HCT116 (cell line): ENCODE results near the gene BCAR3. TPM values are rescaled to one million over a fixed set of nuclear protein-coding genes. Genes with fewer than 3 reads are reported as not detected.
A peak's percentile ranks its signal among the peaks of the same experiment; 100 is the strongest.

Source experiments
- ATAC-seq: fragments of 200-7000 bp; cut with Tn5 transposase; 2 replicates; pipeline ENCODE4 v1.9.1; 2020; ENCODE audit warnings: mild to moderate bottlenecking, moderate library complexity
- BruUV-seq: library from RNA; stranded (reverse); fragments of 400-500 nt; replicated peaks from 2 replicates; lab custom pipeline; 2021; lab: Mats Ljungman, UMichigan
- CTCF ChIA-PET: fragments of 300-600 bp; sonication (Branson Sonifier 250); formaldehyde crosslinking; loops from one replicate; lab custom pipeline; 2021; ENCODE audit warnings: antibody characterized with exemption; lab: Charles Lee
- POLR2A ChIA-PET: fragments of 300-600, 350-600 bp; sonication (Branson Sonifier 250); formaldehyde crosslinking; loops from one replicate; lab custom pipeline; 2021; ENCODE audit warnings: antibody characterized with exemption; lab: Charles Lee
- RAD21 ChIA-PET, 2 experiments: fragments of 300-600 bp; sonication (Branson Sonifier 250); formaldehyde crosslinking; loops; one replicate each; lab custom pipeline; 2023; ENCODE audit warnings: low total read pairs in 2 of 2; ENCODE audit not compliant: uncharacterized antibody in 2 of 2, unreplicated experiment in 2 of 2, low non-redundant PET in 1 of 2; lab: Charles Lee
- DNase-seq: peaks from one replicate; pipeline ENCODE4 v3.0.0-alpha.2; 2010; ENCODE audit warnings: low read depth, low spot score
- H2AFZ ChIP-seq: fragments of 200-600 bp; shearing (Covaris generic), sonication (generic); 2 replicates; pipeline ENCODE4 v1.6.1; 2017; ENCODE audit warnings: low read depth, mixed run types, mixed read lengths, antibody characterized with exemption, low read length; ENCODE audit not compliant: poor library complexity, severe bottlenecking
- H3K27ac ChIP-seq: 2 replicates; pipeline ENCODE4 v1.5.1; 2012; ENCODE audit warnings: low read depth, low read length
- H3K27me3 ChIP-seq: fragments of 200-600 bp; sonication (generic); 2 replicates; pipeline ENCODE4 v1.6.1; 2016; ENCODE audit warnings: mixed run types, low read length, mixed read lengths; ENCODE audit not compliant: insufficient read depth
- H3K36me3 ChIP-seq, 2 experiments: fragments of 200-500 bp in 1 of 2; fragments of 200-600 bp in 1 of 2; sonication (Bioruptor generic) in 1 of 2; sonication (generic) in 1 of 2; 2 replicates each; pipeline versions ENCODE4 v1.5.1 to v1.6.1; 2014 to 2016; ENCODE audit warnings: low read length in 2 of 2, inconsistent platforms in 1 of 2, mixed read lengths in 1 of 2, mixed run types in 1 of 2; ENCODE audit not compliant: insufficient read depth in 2 of 2, control insufficient read depth in 1 of 2
- H3K4me1 ChIP-seq, 2 experiments: fragments of 200-600 bp in 1 of 2; sonication (generic) in 1 of 2; 2 replicates each; pipeline versions ENCODE4 v1.5.1 to v1.6.1; 2012 to 2017; ENCODE audit warnings: low read length in 2 of 2, inconsistent platforms in 1 of 2, mild to moderate bottlenecking in 1 of 2, mixed read lengths in 1 of 2, mixed run types in 1 of 2, moderate library complexity in 1 of 2; ENCODE audit not compliant: insufficient read depth in 2 of 2, control insufficient read depth in 1 of 2
- H3K4me2 ChIP-seq: fragments of 200-600 bp; sonication (generic); 2 replicates; pipeline ENCODE4 v1.6.1; 2017; ENCODE audit warnings: mixed run types, low read length, mixed read lengths
- H3K4me3 ChIP-seq, 2 experiments: fragments of 200-600 bp in 1 of 2; sonication (generic) in 1 of 2; replicated peaks in 1 of 2; 2 replicates each; pipeline ENCODE4 v1.5.1; 2011 to 2016; ENCODE audit warnings: low read length in 2 of 2, control low read depth in 1 of 2, low read depth in 1 of 2, mild to moderate bottlenecking in 1 of 2, mixed read lengths in 1 of 2, mixed run types in 1 of 2
- H3K79me2 ChIP-seq: fragments of 200-600 bp; sonication (generic); 2 replicates; pipeline ENCODE4 v1.6.1; 2017; ENCODE audit warnings: mild to moderate bottlenecking, mixed run types, low read length, moderate library complexity, mixed read lengths; ENCODE audit not compliant: insufficient read depth
- H3K9ac ChIP-seq: fragments of 200-600 bp; sonication (generic); 2 replicates; pipeline ENCODE4 v1.6.1; 2016; ENCODE audit warnings: low read length, mixed read lengths
- H3K9me2 ChIP-seq: fragments of 200-600 bp; sonication (generic), shearing (Covaris generic); 2 replicates; pipeline ENCODE4 v1.6.1; 2017; ENCODE audit warnings: mixed run types, mild to moderate bottlenecking, moderate library complexity; ENCODE audit not compliant: insufficient read depth
- H3K9me3 ChIP-seq, 2 experiments: fragments of 200-500 bp in 1 of 2; fragments of 200-600 bp in 1 of 2; sonication (Bioruptor generic) in 1 of 2; sonication (generic) in 1 of 2; 2 replicates each; pipeline ENCODE4 v1.6.1; 2014 to 2017; ENCODE audit warnings: low read length in 2 of 2, mixed read lengths in 2 of 2, inconsistent platforms in 1 of 2, low read depth in 1 of 2, mild to moderate bottlenecking in 1 of 2, mixed run types in 1 of 2, moderate library complexity in 1 of 2; ENCODE audit not compliant: control insufficient read depth in 1 of 2, insufficient read depth in 1 of 2
- H4K20me1 ChIP-seq: fragments of 200-600 bp; sonication (generic), shearing (Covaris generic); 2 replicates; pipeline ENCODE4 v1.6.1; 2017; ENCODE audit warnings: mixed run types, mild to moderate bottlenecking, moderate library complexity; ENCODE audit not compliant: insufficient read depth
- ATF3 ChIP-seq: IDR thresholded peaks from 2 replicates; pipeline ENCODE4 v1.6.1; 2012
- CEBPB ChIP-seq: IDR thresholded peaks from 2 replicates; pipeline ENCODE4 v1.6.1; 2012; ENCODE audit warnings: low read depth
- EZH2 ChIP-seq: fragments of 200-600 bp; sonication (generic); IDR thresholded peaks from 2 replicates; pipeline ENCODE4 v1.6.1; 2017; ENCODE audit warnings: antibody characterized with exemption, mixed run types
- EZH2phosphoT487 ChIP-seq: fragments of 200-600 bp; IDR thresholded peaks from 2 replicates; pipeline ENCODE4 v1.6.1; 2018; ENCODE audit warnings: antibody characterized with exemption, borderline replicate concordance
- MAX ChIP-seq: IDR thresholded peaks from 2 replicates; pipeline ENCODE4 v1.6.1; 2012
- SP1 ChIP-seq: IDR thresholded peaks from 2 replicates; pipeline ENCODE4 v1.6.1; 2012; ENCODE audit warnings: low read depth
- SRF ChIP-seq: IDR thresholded peaks from 2 replicates; pipeline ENCODE4 v1.6.1; 2012; ENCODE audit warnings: low read depth
- TCF7L2 ChIP-seq: IDR thresholded peaks from 2 replicates; pipeline ENCODE4 v1.7.0; 2011; ENCODE audit warnings: borderline replicate concordance, inconsistent platforms; ENCODE audit not compliant: insufficient read depth, insufficient read length; ENCODE audit errors: extremely low read depth
- YY1 ChIP-seq: IDR thresholded peaks from 2 replicates; pipeline ENCODE4 v1.6.1; 2011; ENCODE audit warnings: low read length, low read depth, moderate library complexity, mild to moderate bottlenecking; ENCODE audit not compliant: insufficient replicate concordance; ENCODE audit errors: extremely low read depth
- ZNF274 ChIP-seq: fragments of 200-500 bp; sonication (Bioruptor generic); IDR thresholded peaks from 2 replicates; pipeline ENCODE4 v1.6.1; 2014; ENCODE audit warnings: mild to moderate bottlenecking, low read depth, low read length, inconsistent platforms
- intact Hi-C: fragments of 100-400 bp; cut with micrococcal nuclease; formaldehyde crosslinking; loops from 2 replicates; pipeline ENCODE4 v1.10.0; 2022
- total RNA-seq: library from RNA; stranded (reverse); gene quantifications from one replicate; pipeline ENCODE4 v1.2.1, GENCODE V29; 2021; ENCODE audit not compliant: unreplicated experiment
- TF ChIP-seq, protein P1 (sequence below): IDR thresholded peaks from 2 replicates; pipeline ENCODE4 v1.6.1; 2012; ENCODE audit warnings: low read depth
- TF ChIP-seq, protein P2 (sequence below), 3 experiments: fragments of 200-600 bp in 1 of 3; sonication (generic) in 1 of 3; IDR thresholded peaks in 2 of 3; conservative IDR thresholded peaks in 1 of 3; 2 replicates each; pipeline ENCODE4 v1.5.1; 2012 to 2017; ENCODE audit warnings: low read depth in 2 of 3, low read length in 2 of 3, antibody characterized with exemption in 1 of 3, borderline replicate concordance in 1 of 3, control low read depth in 1 of 3, mild to moderate bottlenecking in 1 of 3, mixed read lengths in 1 of 3, mixed run types in 1 of 3, moderate library complexity in 1 of 3; ENCODE audit not compliant: insufficient read depth in 1 of 3

The BCAR3 gene
- total RNA-seq, 1 experiment from 2014 or later: 24.5 TPM

GRCh38 chr1:93585059-93585966, 96.3 kb downstream of the BCAR3 start:
- Histone ChIP-seq H3K9me2 (no peaks in the 10 kb centered on the region), H2AFZ (no peak overlapping the region), H3K4me2 (no peak overlapping the region), H3K27me3 (no peaks in the 10 kb centered on the region), H4K20me1 (no peaks in the 10 kb centered on the region; the same call in 1 of the 2 replicates), H3K4me3 (no peak overlapping the region), H3K4me1 (no peaks in the 10 kb centered on the region), H3K79me2 (peaks cover 38% of the 10 kb centered on the region; the same call in 1 of the 2 replicates), H3K9ac (no peak overlapping the region), H3K27ac (no peak overlapping the region), H3K9me3 (no peaks in the 10 kb centered on the region), H3K36me3 (peaks cover 3 to 70% of the 10 kb centered on the region in 2 experiments; a peak in 2 of 4 replicates)
- ChIA-PET RAD21 (no interaction called here), POLR2A (no interaction called here), CTCF (no interaction called here)
- TF ChIP-seq CEBPB: no peak
- TF ChIP-seq, protein P1, sequence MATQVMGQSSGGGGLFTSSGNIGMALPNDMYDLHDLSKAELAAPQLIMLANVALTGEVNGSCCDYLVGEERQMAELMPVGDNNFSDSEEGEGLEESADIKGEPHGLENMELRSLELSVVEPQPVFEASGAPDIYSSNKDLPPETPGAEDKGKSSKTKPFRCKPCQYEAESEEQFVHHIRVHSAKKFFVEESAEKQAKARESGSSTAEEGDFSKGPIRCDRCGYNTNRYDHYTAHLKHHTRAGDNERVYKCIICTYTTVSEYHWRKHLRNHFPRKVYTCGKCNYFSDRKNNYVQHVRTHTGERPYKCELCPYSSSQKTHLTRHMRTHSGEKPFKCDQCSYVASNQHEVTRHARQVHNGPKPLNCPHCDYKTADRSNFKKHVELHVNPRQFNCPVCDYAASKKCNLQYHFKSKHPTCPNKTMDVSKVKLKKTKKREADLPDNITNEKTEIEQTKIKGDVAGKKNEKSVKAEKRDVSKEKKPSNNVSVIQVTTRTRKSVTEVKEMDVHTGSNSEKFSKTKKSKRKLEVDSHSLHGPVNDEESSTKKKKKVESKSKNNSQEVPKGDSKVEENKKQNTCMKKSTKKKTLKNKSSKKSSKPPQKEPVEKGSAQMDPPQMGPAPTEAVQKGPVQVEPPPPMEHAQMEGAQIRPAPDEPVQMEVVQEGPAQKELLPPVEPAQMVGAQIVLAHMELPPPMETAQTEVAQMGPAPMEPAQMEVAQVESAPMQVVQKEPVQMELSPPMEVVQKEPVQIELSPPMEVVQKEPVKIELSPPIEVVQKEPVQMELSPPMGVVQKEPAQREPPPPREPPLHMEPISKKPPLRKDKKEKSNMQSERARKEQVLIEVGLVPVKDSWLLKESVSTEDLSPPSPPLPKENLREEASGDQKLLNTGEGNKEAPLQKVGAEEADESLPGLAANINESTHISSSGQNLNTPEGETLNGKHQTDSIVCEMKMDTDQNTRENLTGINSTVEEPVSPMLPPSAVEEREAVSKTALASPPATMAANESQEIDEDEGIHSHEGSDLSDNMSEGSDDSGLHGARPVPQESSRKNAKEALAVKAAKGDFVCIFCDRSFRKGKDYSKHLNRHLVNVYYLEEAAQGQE: no peak
- TF ChIP-seq TCF7L2: no peak
- no peak for TF ChIP-seq SP1
- no peak for TF ChIP-seq SRF
- no peak for TF ChIP-seq YY1
- no peak for TF ChIP-seq ZNF274
- TF ChIP-seq MAX: no peak
- no peak for TF ChIP-seq EZH2
- no peak for TF ChIP-seq ATF3
- no peak for TF ChIP-seq EZH2phosphoT487
- TF ChIP-seq, protein P2, sequence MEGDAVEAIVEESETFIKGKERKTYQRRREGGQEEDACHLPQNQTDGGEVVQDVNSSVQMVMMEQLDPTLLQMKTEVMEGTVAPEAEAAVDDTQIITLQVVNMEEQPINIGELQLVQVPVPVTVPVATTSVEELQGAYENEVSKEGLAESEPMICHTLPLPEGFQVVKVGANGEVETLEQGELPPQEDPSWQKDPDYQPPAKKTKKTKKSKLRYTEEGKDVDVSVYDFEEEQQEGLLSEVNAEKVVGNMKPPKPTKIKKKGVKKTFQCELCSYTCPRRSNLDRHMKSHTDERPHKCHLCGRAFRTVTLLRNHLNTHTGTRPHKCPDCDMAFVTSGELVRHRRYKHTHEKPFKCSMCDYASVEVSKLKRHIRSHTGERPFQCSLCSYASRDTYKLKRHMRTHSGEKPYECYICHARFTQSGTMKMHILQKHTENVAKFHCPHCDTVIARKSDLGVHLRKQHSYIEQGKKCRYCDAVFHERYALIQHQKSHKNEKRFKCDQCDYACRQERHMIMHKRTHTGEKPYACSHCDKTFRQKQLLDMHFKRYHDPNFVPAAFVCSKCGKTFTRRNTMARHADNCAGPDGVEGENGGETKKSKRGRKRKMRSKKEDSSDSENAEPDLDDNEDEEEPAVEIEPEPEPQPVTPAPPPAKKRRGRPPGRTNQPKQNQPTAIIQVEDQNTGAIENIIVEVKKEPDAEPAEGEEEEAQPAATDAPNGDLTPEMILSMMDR (IDR thresholded peaks at IDR 0.05 in 2 of 3, conservative IDR thresholded peaks at IDR 0.05 in 1 of 3; ENCODE audit: borderline replicate concordance in 1 of 3, insufficient read depth in 1 of 3, low read depth in 2 of 3, low read length in 2 of 3): no peak
- intact Hi-C loops: no loop called here
- no TSS peak for BruUV-seq
- DNase-seq (no peak), ATAC-seq (peak; percentile 50)
